HepG2 (cell line): ENCODE results near the gene PEMT. TPM values are rescaled to one million over a fixed set of nuclear protein-coding genes. Genes with fewer than 3 reads are reported as not detected.

Source experiments
- ARHGAP35 ChIP-seq: sonication (generic); formaldehyde crosslinking; IDR thresholded peaks from 2 replicates; pipeline ENCODE4 v1.9.0; 2022; ENCODE audit warnings: mild to moderate bottlenecking, inconsistent platforms, moderate library complexity, missing genetic modification reagents, borderline replicate concordance
- ATF7 ChIP-seq, 2 experiments: fragments of 450-650 bp in 1 of 2; sonication (generic) in 1 of 2; formaldehyde crosslinking in 1 of 2; IDR thresholded peaks; 2 replicates each; pipeline versions ENCODE4 v1.4.0 to v1.6.1; 2016 to 2020; ENCODE audit warnings: antibody characterized with exemption in 1 of 2, mild to moderate bottlenecking in 1 of 2, missing genetic modification reagents in 1 of 2
- CENPT ChIP-seq: sonication (generic); formaldehyde crosslinking; IDR thresholded peaks from 2 replicates; pipeline ENCODE4 v1.8.0; 2022; ENCODE audit warnings: low read depth, mild to moderate bottlenecking, moderate library complexity, missing genetic modification reagents
- CHD4 ChIP-seq: fragments of 200-600 bp; sonication (generic); IDR thresholded peaks from 2 replicates; pipeline ENCODE4 v1.7.0; 2017; ENCODE audit warnings: mild to moderate bottlenecking, low read length, borderline replicate concordance
- DNMT3B ChIP-seq: conservative IDR thresholded peaks from 2 replicates; pipeline ENCODE4 v1.6.1; 2016; ENCODE audit warnings: missing biosample characterization, control low read depth
- FOSL1 ChIP-seq: sonication (generic); formaldehyde crosslinking; IDR thresholded peaks from 2 replicates; pipeline ENCODE4 v1.9.0; 2021; ENCODE audit warnings: missing genetic modification reagents, borderline replicate concordance
- HCFC1 ChIP-seq: fragments of 150-350 bp; IDR thresholded peaks from 2 replicates; pipeline ENCODE4 v1.6.1; 2014; ENCODE audit warnings: low read depth, low read length
- HDAC2 ChIP-seq: sonication (generic); formaldehyde crosslinking; IDR thresholded peaks from 2 replicates; pipeline ENCODE4 v1.4.0; 2020; ENCODE audit warnings: missing genetic modification reagents
- KDM3A ChIP-seq: IDR thresholded peaks from 2 replicates; pipeline ENCODE4 v1.6.1; 2018; ENCODE audit warnings: low read depth, missing compliant biosample characterization
- MYC ChIP-seq: sonication (generic); formaldehyde crosslinking; IDR thresholded peaks from 2 replicates; pipeline ENCODE4 v1.9.0; 2021; ENCODE audit warnings: missing genetic modification reagents, borderline replicate concordance
- NPAS2 ChIP-seq: sonication (generic); formaldehyde crosslinking; IDR thresholded peaks from 2 replicates; pipeline ENCODE4 v1.8.0; 2022; ENCODE audit warnings: mild to moderate bottlenecking, missing genetic modification reagents, borderline replicate concordance
- REL ChIP-seq: sonication (generic); formaldehyde crosslinking; conservative IDR thresholded peaks from 2 replicates; pipeline ENCODE4 v1.8.0; 2022; ENCODE audit warnings: mild to moderate bottlenecking, missing genetic modification reagents, moderate library complexity
- REXO4 ChIP-seq: sonication (generic); formaldehyde crosslinking; IDR thresholded peaks from 2 replicates; pipeline ENCODE4 v1.8.0; 2022; ENCODE audit warnings: missing genetic modification reagents, mild to moderate bottlenecking, borderline replicate concordance
- SALL2 ChIP-seq: sonication (generic); formaldehyde crosslinking; IDR thresholded peaks from 2 replicates; pipeline ENCODE4 v1.8.1; 2023; ENCODE audit warnings: mild to moderate bottlenecking, missing genetic modification reagents, inconsistent platforms
- SIX1 ChIP-seq: sonication (generic); formaldehyde crosslinking; IDR thresholded peaks from 2 replicates; pipeline ENCODE4 v1.4.0; 2020; ENCODE audit warnings: missing genetic modification reagents, borderline replicate concordance
- SP2 ChIP-seq: sonication (generic); formaldehyde crosslinking; IDR thresholded peaks from 2 replicates; pipeline ENCODE4 v1.5.1; 2020; ENCODE audit warnings: mild to moderate bottlenecking, missing genetic modification reagents
- TBL1XR1 ChIP-seq: fragments of 150-350 bp; IDR thresholded peaks from 2 replicates; pipeline ENCODE4 v1.6.1; 2014; ENCODE audit warnings: borderline replicate concordance, low read length; ENCODE audit not compliant: partially characterized antibody
- ZFYVE20 ChIP-seq: sonication (generic); formaldehyde crosslinking; IDR thresholded peaks from 2 replicates; pipeline ENCODE4 v1.8.0; 2023; ENCODE audit warnings: low read depth, mild to moderate bottlenecking, moderate library complexity, missing genetic modification reagents, borderline replicate concordance
- ZNF136 ChIP-seq: sonication (generic); formaldehyde crosslinking; IDR thresholded peaks from 2 replicates; pipeline ENCODE4 v1.8.1; 2022; ENCODE audit warnings: low read depth, mild to moderate bottlenecking, moderate library complexity, missing genetic modification reagents
- ZNF468 ChIP-seq: sonication (generic); formaldehyde crosslinking; IDR thresholded peaks from 2 replicates; pipeline ENCODE4 v1.8.0; 2022; ENCODE audit warnings: mild to moderate bottlenecking, moderate library complexity, missing genetic modification reagents
- ZNF558 ChIP-seq: sonication (generic); formaldehyde crosslinking; IDR thresholded peaks from 2 replicates; pipeline ENCODE4 v1.9.0; 2022; ENCODE audit warnings: mild to moderate bottlenecking, missing genetic modification reagents, borderline replicate concordance
- ZNF672 ChIP-seq: sonication (generic); formaldehyde crosslinking; IDR thresholded peaks from 2 replicates; pipeline ENCODE4 v1.8.1; 2022; ENCODE audit warnings: missing genetic modification reagents
- ZNF766 ChIP-seq: sonication (generic); formaldehyde crosslinking; IDR thresholded peaks from 2 replicates; pipeline ENCODE4 v1.5.0; 2020; ENCODE audit warnings: missing genetic modification reagents, borderline replicate concordance
- polyA plus RNA-seq, 8 experiments: library from polyadenylated mRNA; depleted of rRNA in 3 of 8; stranded (reverse) in 7 of 8; unstranded in 1 of 8; fragments of >200 nt; fragmentation: Illumina TruSeq in 4 of 8; extraction: Trizol in 4 of 8; gene quantifications; 2 replicates each; pipeline versions ENCODE4 v1.2.1 to v1.2.3, GENCODE V29; 2011 to 2016; ENCODE audit warnings: low read depth in 4 of 8, missing spikeins in 1 of 8, mixed read lengths in 1 of 8; ENCODE audit not compliant: insufficient read depth in 1 of 8
- total RNA-seq, 5 experiments: library from RNA; depleted of rRNA; stranded (reverse); fragments of >200 nt; fragmentation: Illumina TruSeq; extraction: Trizol; gene quantifications; 2 replicates each; pipeline ENCODE4 v1.2.3, GENCODE V29; 2016; ENCODE audit warnings: low read depth in 1 of 5
- TF ChIP-seq, protein P1 (sequence below): sonication (generic); formaldehyde crosslinking; IDR thresholded peaks from 2 replicates; pipeline ENCODE4 v1.5.0; 2020; ENCODE audit warnings: mild to moderate bottlenecking, missing genetic modification reagents, moderate library complexity
- TF ChIP-seq, protein P2 (sequence below): sonication (generic); formaldehyde crosslinking; IDR thresholded peaks from 2 replicates; pipeline ENCODE4 v1.8.0; 2022; ENCODE audit warnings: mild to moderate bottlenecking, missing genetic modification reagents; ENCODE audit not compliant: insufficient replicate concordance
- TF ChIP-seq, protein P3 (sequence below): IDR thresholded peaks from 2 replicates; pipeline ENCODE4 v1.6.1; 2016; ENCODE audit warnings: missing biosample characterization, missing genetic modification reagents, low read depth

The PEMT gene
- total and polyA plus RNA-seq, 2 of the 13 experiments (the other 11 are each of a cell fraction or from before 2014, with no cell fraction given): 31.7 to 43.6 TPM

DNA sequence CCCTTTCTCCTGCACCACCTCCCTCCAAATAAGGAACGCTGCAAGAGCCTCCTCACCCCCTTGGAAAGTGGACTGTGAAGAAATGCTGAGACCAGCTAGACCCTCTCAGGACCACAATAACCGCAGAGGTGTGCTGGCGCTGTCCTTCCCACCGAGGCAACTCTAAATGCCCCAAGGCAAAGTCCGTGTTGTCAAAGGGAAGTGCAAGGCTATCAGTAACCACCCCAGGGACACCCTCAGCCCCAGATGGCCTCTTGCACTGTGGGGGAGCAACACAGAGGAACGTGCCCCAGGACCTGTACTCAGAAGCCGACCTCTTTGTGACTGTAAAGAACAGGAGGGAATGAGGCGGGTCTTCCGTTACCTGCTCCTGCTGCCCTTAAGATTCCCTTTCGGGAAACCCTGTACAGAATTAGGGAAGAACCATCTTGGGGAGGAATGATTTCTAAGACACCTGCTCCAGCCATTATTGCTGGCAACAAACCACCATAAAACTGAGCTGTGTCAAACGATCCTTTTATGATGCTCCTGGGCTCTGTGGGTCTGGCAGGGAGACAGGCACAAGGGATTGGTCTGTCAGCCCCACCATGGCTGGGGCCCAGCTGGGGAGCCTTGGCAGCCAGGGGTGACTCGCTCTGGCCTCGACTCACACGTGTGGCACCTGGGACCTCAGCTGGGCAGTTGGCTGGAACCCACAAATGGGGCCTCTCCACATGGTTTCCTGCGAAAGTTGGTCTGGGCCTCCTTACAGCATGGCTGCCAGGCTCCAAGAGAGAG is 129.3 kb downstream of the PEMT start (continued):
- TF ChIP-seq ARHGAP35 (CRISPR knock-in tag) (no peak), MYC (peak; percentile 45; the same call in 1 of the 2 replicates), SP2 (CRISPR knock-in tag) (no peak), CENPT (CRISPR knock-in tag) (no peak), DNMT3B (CRISPR knock-in tag) (no peak), SALL2 (no peak), ZNF468 (CRISPR knock-in tag) (no peak), REXO4 (CRISPR knock-in tag) (no peak), NPAS2 (CRISPR knock-in tag) (no peak), CHD4 (no peak), HDAC2 (CRISPR knock-in tag) (peak; percentile 77), REL (CRISPR knock-in tag) (no peak), ZNF136 (peak; percentile 84; the same call in 1 of the 2 replicates), ATF7 (IDR thresholded peaks at IDR 0.05) (no peak), ATF7 (CRISPR knock-in tag; IDR thresholded peaks at IDR 0.05) (no peak), ZNF672 (CRISPR knock-in tag) (no peak), ZFYVE20 (CRISPR knock-in tag) (no peak), SIX1 (CRISPR knock-in tag) (peak; percentile 55; the same call in 1 of the 2 replicates), ZNF766 (CRISPR knock-in tag) (no peak), HCFC1 (no peak), TBL1XR1 (no peak), FOSL1 (no peak), KDM3A (CRISPR knock-in tag) (no peak), ZNF558 (CRISPR knock-in tag) (no peak)
- TF ChIP-seq, protein P1, sequence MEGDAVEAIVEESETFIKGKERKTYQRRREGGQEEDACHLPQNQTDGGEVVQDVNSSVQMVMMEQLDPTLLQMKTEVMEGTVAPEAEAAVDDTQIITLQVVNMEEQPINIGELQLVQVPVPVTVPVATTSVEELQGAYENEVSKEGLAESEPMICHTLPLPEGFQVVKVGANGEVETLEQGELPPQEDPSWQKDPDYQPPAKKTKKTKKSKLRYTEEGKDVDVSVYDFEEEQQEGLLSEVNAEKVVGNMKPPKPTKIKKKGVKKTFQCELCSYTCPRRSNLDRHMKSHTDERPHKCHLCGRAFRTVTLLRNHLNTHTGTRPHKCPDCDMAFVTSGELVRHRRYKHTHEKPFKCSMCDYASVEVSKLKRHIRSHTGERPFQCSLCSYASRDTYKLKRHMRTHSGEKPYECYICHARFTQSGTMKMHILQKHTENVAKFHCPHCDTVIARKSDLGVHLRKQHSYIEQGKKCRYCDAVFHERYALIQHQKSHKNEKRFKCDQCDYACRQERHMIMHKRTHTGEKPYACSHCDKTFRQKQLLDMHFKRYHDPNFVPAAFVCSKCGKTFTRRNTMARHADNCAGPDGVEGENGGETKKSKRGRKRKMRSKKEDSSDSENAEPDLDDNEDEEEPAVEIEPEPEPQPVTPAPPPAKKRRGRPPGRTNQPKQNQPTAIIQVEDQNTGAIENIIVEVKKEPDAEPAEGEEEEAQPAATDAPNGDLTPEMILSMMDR (CRISPR knock-in tag): peak; percentile 51
- TF ChIP-seq, protein P2, sequence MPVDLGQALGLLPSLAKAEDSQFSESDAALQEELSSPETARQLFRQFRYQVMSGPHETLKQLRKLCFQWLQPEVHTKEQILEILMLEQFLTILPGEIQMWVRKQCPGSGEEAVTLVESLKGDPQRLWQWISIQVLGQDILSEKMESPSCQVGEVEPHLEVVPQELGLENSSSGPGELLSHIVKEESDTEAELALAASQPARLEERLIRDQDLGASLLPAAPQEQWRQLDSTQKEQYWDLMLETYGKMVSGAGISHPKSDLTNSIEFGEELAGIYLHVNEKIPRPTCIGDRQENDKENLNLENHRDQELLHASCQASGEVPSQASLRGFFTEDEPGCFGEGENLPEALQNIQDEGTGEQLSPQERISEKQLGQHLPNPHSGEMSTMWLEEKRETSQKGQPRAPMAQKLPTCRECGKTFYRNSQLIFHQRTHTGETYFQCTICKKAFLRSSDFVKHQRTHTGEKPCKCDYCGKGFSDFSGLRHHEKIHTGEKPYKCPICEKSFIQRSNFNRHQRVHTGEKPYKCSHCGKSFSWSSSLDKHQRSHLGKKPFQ (CRISPR knock-in tag): peak; percentile 80
- TF ChIP-seq, protein P3, sequence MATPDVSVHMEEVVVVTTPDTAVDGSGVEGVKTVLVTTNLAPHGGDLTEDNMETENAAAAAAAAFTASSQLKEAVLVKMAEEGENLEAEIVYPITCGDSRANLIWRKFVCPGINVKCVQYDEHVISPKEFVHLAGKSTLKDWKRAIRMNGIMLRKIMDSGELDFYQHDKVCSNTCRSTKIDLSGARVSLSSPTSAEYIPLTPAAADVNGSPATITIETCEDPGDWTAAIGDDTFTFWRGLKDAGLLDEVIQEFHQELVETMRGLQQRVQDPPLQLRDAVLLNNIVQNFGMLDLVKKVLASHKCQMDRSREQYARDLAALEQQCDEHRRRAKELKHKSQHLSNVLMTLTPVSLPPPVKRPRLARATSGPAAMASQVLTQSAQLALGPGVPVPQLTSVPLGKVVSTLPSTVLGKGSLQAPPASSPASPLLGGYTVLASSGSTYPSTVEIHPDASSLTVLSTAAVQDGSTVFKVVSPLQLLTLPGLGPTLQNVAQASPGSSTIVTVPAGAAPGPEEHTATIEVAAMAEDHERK (CRISPR knock-in tag): no peak
